ENCODE measurements around the gene TBCK.

The TBCK gene

GRCh38 chr4:106183551-106183950, 132.5 kb downstream of the TBCK start:
- DNase-seq (ENCODE audit: low read depth) = no peak
- H3K4me3 ChIP-seq (ENCODE audit: low read depth, low read length) = no peak overlapping the region
- no peak for TF ChIP-seq CTCF (IDR thresholded peaks at IDR 0.05; ENCODE audit: insufficient read depth, low read depth, low read length, missing control alignments)

- no peak for DNase-seq (ENCODE audit: low read depth)
- no peak overlapping the region for H3K4me3 ChIP-seq (ENCODE audit: low read depth, low read length)
- no peak for TF ChIP-seq CTCF (IDR thresholded peaks at IDR 0.05; ENCODE audit: insufficient read depth, low read depth, low read length, missing control alignments)
Observed at GRCh38 chr4:106172861-106173260, 143.1 kb downstream of the TBCK start.

- no peak overlapping the region for H3K4me3 ChIP-seq (ENCODE audit: low read depth, low read length)
- no peak for TF ChIP-seq CTCF (IDR thresholded peaks at IDR 0.05; ENCODE audit: insufficient read depth, low read depth, low read length, missing control alignments)
- no peak for DNase-seq (ENCODE audit: low read depth)
Observed at GRCh38 chr4:106165351-106166010, 150.5 kb downstream of the TBCK start.

GRCh38 chr4:106162278-106162677, 153.7 kb downstream of the TBCK start:
- no peak for TF ChIP-seq CTCF (IDR thresholded peaks at IDR 0.05; ENCODE audit: insufficient read depth, low read depth, low read length, missing control alignments)
- H3K4me3 ChIP-seq (ENCODE audit: low read depth, low read length) = no peak overlapping the region
- DNase-seq (ENCODE audit: low read depth) = no peak

GRCh38 chr4:106160560-106160959, 155.4 kb downstream of the TBCK start:
- no peak for TF ChIP-seq CTCF (IDR thresholded peaks at IDR 0.05; ENCODE audit: insufficient read depth, low read depth, low read length, missing control alignments)
- DNase-seq (ENCODE audit: low read depth) = no peak
- no peak overlapping the region for H3K4me3 ChIP-seq (ENCODE audit: low read depth, low read length)

- no peak for TF ChIP-seq CTCF (IDR thresholded peaks at IDR 0.05; ENCODE audit: insufficient read depth, low read depth, low read length, missing control alignments)
- H3K4me3 ChIP-seq (ENCODE audit: low read depth, low read length) = no peak overlapping the region
- DNase-seq (ENCODE audit: low read depth) = no peak
Observed at GRCh38 chr4:106149911-106150310, 166.1 kb downstream of the TBCK start.

GRCh38 chr4:106149026-106149425, 167.0 kb downstream of the TBCK start:
- no peak overlapping the region for H3K4me3 ChIP-seq (ENCODE audit: low read depth, low read length)
- no peak for DNase-seq (ENCODE audit: low read depth)
- TF ChIP-seq CTCF (IDR thresholded peaks at IDR 0.05; ENCODE audit: insufficient read depth, low read depth, low read length, missing control alignments) = no peak

Data from GM12865 (cell line).